ENCODE measurements around the gene MINDY2.

MINDY2 gene

GRCh38 chr15:58741032-58741431, 30.1 kb upstream of the MINDY2 start:
- no peak overlapping the region for H3K4me3 ChIP-seq (ENCODE audit: low read depth in 1 of 2, low read length in 2 of 2)
- no peaks in the 10 kb centered on the region for H3K27me3 ChIP-seq (ENCODE audit: control insufficient read depth in 1 of 2, insufficient read depth in 2 of 2, low read length in 2 of 2)
- H3K9ac ChIP-seq (ENCODE audit: low read length): no peak overlapping the region
- no peak overlapping the region for H3K27ac ChIP-seq (ENCODE audit: low read depth, low read length)
- peaks cover 9% of the 10 kb centered on the region for H3K4me1 ChIP-seq (ENCODE audit: insufficient read depth, low read length)
- H3K9me3 ChIP-seq (ENCODE audit: low read length): no peaks in the 10 kb centered on the region
- H3K36me3 ChIP-seq (ENCODE audit: insufficient read depth, low read length): no peaks in the 10 kb centered on the region

DNA sequence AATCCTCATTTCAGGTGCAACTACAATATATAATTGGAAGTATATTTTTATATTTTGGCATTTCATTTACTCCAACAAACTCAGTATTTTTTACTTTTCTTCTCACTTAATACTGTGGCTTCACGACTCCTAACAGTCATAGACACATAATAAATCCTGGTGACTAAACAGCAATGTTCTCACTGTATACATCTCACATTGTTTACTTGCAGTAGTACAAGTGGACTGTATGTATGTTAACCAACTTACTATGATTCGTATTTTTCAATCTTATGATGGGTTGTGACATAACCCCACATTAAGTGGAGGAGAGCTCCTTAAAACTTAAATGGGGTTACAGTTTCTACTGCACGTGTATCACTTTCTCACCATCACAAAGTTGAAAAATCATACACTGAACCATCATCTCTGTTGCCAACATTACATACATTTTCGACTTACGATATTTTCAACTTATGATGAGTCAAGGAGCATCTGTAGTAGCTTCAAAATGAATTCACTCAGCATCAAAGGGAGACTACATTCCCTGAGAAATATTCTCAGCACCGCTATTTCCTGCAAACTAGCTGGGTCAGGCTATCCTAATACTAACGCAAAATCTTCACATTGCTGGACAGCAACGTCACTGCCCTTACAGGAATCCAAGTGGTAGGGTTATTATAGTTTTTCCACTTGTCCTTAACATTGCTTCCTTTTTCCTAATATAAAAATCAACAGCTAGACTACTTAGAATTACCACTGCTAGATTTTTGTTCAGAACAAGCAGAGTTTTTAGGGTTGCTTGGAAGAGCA, 28.9 kb upstream of the MINDY2 start:
- Histone ChIP-seq H3K27ac (ENCODE audit: low read depth, low read length) (no peak overlapping the region), H3K36me3 (ENCODE audit: insufficient read depth, low read length) (no peaks in the 10 kb centered on the region), H3K27me3 (ENCODE audit: control insufficient read depth in 1 of 2, insufficient read depth in 2 of 2, low read length in 2 of 2) (no peaks in the 10 kb centered on the region), H3K4me1 (ENCODE audit: insufficient read depth, low read length) (peaks cover 14% of the 10 kb centered on the region), H3K9me3 (ENCODE audit: low read length) (no peaks in the 10 kb centered on the region), H3K4me3 (ENCODE audit: low read depth in 1 of 2, low read length in 2 of 2) (no peak overlapping the region), H3K9ac (ENCODE audit: low read length) (no peak overlapping the region)

- Histone ChIP-seq H3K27ac (ENCODE audit: low read depth, low read length) (no peak overlapping the region), H3K4me1 (ENCODE audit: insufficient read depth, low read length) (peaks cover 7% of the 10 kb centered on the region)
Observed at GRCh38 chr15:58742819-58743502, 28.1 kb upstream of the MINDY2 start.

DNA sequence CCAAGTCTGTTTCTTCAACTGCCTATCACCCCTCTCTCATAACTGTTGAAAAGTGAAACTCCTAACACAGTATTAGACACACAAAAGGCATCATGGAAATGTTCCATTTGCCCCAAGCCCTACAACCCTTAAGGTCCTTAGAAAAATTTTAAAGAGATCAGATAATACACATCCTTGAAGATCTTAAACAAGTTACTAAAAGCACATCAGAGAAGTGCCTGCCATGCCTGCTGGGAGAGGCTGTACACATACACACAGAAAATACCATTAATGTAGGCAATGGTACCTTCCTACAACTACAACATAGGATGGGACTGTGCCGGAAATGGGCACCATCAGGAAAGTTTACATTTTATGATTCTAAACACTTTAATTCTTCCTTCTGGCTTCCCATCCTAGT, 24.9 kb upstream of the MINDY2 start:
- H3K4me1 ChIP-seq (ENCODE audit: insufficient read depth, low read length): peaks cover 12% of the 10 kb centered on the region
- H3K4me3 ChIP-seq (ENCODE audit: low read depth in 1 of 2, low read length in 2 of 2): no peak overlapping the region
- H3K27me3 ChIP-seq (ENCODE audit: control insufficient read depth in 1 of 2, insufficient read depth in 2 of 2, low read length in 2 of 2): no peaks in the 10 kb centered on the region
- no peaks in the 10 kb centered on the region for H3K36me3 ChIP-seq (ENCODE audit: insufficient read depth, low read length)
- H3K9me3 ChIP-seq (ENCODE audit: low read length): no peaks in the 10 kb centered on the region
- no peak overlapping the region for H3K27ac ChIP-seq (ENCODE audit: low read depth, low read length)
- no peak overlapping the region for H3K9ac ChIP-seq (ENCODE audit: low read length)

More at GRCh38 chr15:58742819-58743502, 28.1 kb upstream of the MINDY2 start:
- Histone ChIP-seq H3K4me3 (ENCODE audit: low read depth in 1 of 2, low read length in 2 of 2) (no peak overlapping the region), H3K27me3 (ENCODE audit: control insufficient read depth in 1 of 2, insufficient read depth in 2 of 2, low read length in 2 of 2) (no peaks in the 10 kb centered on the region), H3K36me3 (ENCODE audit: insufficient read depth, low read length) (no peaks in the 10 kb centered on the region), H3K9ac (ENCODE audit: low read length) (no peak overlapping the region), H3K9me3 (ENCODE audit: low read length) (no peaks in the 10 kb centered on the region)

GRCh38 chr15:58748040-58748851, 22.9 kb upstream of the MINDY2 start:
- H3K27me3 ChIP-seq (ENCODE audit: control insufficient read depth in 1 of 2, insufficient read depth in 2 of 2, low read length in 2 of 2): no peaks in the 10 kb centered on the region
- no peaks in the 10 kb centered on the region for H3K36me3 ChIP-seq (ENCODE audit: insufficient read depth, low read length)
- peak overlapping the region; percentile 97 for H3K27ac ChIP-seq (ENCODE audit: low read depth, low read length)
- peak overlapping the region; percentile 81 for H3K9ac ChIP-seq (ENCODE audit: low read length)
- H3K9me3 ChIP-seq (ENCODE audit: low read length): no peaks in the 10 kb centered on the region
- H3K4me1 ChIP-seq (ENCODE audit: insufficient read depth, low read length): peaks cover 12% of the 10 kb centered on the region
- peak overlapping the region; percentile 81 to 92 for H3K4me3 ChIP-seq (ENCODE audit: low read depth in 1 of 2, low read length in 2 of 2)

DNA sequence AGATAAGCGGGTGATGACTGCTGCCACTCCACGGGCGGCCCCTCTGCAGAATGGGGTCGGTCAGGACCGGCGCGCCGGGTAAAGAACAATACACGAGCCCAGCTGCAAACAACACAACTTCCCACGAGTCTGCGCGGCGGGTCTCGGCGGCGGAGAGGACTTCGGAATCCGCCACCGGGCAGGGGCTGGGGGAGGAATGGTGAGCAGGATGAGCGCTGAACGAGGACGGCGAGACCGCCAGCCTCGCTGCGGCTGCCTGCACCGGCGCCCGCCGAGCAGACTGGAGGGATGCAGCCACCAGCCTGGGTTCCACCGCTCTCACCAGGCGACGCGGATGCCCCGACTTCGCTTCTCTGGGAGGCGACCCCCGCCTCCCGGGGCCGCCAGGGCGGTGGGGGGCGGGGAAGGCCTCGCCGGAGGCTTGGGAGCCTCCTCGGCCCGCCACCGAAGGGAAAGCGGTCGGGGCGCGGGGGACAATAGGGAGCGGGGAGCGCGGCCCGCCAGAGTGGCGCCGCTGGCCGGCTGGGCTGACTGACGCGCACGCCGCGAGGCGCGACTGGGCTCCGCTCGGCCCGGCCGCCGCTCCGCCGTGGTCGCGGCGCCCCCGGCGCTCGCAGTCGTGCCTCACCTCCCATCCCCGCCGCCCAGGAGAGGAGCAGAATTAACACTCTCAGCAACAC, 22.1 kb upstream of the MINDY2 start:
- Histone ChIP-seq H3K4me1 (ENCODE audit: insufficient read depth, low read length) (peaks cover 12% of the 10 kb centered on the region), H3K9ac (ENCODE audit: low read length) (peak overlapping the region; percentile 81), H3K36me3 (ENCODE audit: insufficient read depth, low read length) (no peaks in the 10 kb centered on the region), H3K27me3 (ENCODE audit: control insufficient read depth in 1 of 2, insufficient read depth in 2 of 2, low read length in 2 of 2) (no peaks in the 10 kb centered on the region), H3K9me3 (ENCODE audit: low read length) (no peaks in the 10 kb centered on the region), H3K4me3 (ENCODE audit: low read depth in 1 of 2, low read length in 2 of 2) (peak overlapping the region; percentile 81 to 92), H3K27ac (ENCODE audit: low read depth, low read length) (peak overlapping the region; percentile 97)

DNA sequence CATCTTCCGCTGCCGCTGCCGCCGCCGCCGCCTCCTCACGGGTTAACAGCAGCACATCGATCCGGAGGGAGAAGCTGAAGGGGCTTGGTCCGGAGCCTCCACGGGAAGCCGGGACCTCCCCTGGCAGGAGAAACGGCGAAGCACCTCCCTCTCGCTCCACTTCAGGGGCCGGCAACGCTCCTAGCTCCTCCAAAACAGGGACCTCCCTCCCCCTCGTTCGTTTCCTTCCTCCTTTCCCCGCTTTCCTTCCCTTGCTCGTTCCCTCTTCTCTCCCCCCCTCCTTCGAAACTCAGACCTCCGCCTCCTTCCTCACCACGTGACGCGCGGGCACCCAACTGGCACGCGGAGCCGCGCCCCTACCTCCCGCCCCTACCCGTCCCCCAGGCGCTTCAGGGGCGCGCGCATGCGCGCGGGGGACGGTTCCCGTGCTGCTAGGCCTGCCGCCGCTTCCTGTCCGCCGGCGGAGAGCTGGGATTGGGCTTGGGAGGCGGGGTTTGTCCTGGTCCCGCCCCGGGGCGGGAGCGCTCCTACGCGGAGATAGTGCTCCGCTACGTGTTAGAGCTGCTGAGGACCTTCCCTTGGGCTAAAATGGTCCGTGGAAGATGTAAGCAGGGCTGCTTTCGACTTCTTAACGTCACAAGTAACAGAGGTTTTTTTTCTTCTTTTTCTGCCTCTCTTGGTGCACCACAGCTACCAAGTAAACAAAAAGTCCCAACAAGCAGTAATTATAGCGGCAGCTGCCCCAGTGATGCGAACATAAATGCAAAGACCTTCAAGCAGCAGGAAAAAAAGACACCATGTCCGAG, 21.4 kb upstream of the MINDY2 start, which contains the start of gene ADAM10:
ADAM10 (minus strand) TSS at position 176 of the 806 bp plus-strand sequence; CDS start at position 3, 173 bp downstream.
- peak within 1 kb of the TSS; percentile 97 for H3K27ac ChIP-seq (ENCODE audit: low read depth, low read length)
- peak within 1 kb of the TSS; percentile 81 to 92 for H3K4me3 ChIP-seq (ENCODE audit: low read depth in 1 of 2, low read length in 2 of 2)
- peak within 1 kb of the TSS; percentile 84 for H3K9ac ChIP-seq (ENCODE audit: low read length)
- peaks cover 12% of the 10 kb centered on the region for H3K4me1 ChIP-seq (ENCODE audit: insufficient read depth, low read length)
- no peaks in the 10 kb centered on the region for H3K36me3 ChIP-seq (ENCODE audit: insufficient read depth, low read length)
- no peaks in the 10 kb centered on the region for H3K9me3 ChIP-seq (ENCODE audit: low read length)
- H3K27me3 ChIP-seq (ENCODE audit: control insufficient read depth in 1 of 2, insufficient read depth in 2 of 2, low read length in 2 of 2): no peaks in the 10 kb centered on the region

DNA sequence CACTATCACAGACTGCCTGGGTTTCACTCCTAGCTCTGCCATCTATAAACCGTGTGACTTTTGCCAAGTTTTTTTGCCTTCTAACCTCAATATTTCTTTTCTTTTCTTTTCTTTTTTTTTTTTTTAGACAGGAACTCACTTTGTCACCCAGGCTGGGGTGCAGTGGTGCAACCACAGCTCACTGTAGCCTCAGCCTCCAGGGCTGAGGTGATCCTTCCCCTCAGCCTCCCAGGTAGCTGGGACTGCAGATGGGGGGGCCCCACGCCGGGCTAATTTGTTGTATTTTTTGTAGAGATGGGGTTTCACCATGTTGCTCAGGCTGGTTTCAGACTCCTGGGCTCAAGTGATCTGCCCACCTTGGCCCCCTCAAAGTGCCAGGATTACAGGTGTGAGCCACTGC, 18.4 kb upstream of the MINDY2 start:
- H3K27me3 ChIP-seq (ENCODE audit: control insufficient read depth in 1 of 2, insufficient read depth in 2 of 2, low read length in 2 of 2): no peaks in the 10 kb centered on the region
- no peak overlapping the region for H3K27ac ChIP-seq (ENCODE audit: low read depth, low read length)
- H3K9ac ChIP-seq (ENCODE audit: low read length): no peak overlapping the region
- H3K4me3 ChIP-seq (ENCODE audit: low read depth in 1 of 2, low read length in 2 of 2): no peak overlapping the region
- H3K9me3 ChIP-seq (ENCODE audit: low read length): no peaks in the 10 kb centered on the region
- H3K4me1 ChIP-seq (ENCODE audit: insufficient read depth, low read length): peaks cover 5% of the 10 kb centered on the region
- H3K36me3 ChIP-seq (ENCODE audit: insufficient read depth, low read length): no peaks in the 10 kb centered on the region

DNA sequence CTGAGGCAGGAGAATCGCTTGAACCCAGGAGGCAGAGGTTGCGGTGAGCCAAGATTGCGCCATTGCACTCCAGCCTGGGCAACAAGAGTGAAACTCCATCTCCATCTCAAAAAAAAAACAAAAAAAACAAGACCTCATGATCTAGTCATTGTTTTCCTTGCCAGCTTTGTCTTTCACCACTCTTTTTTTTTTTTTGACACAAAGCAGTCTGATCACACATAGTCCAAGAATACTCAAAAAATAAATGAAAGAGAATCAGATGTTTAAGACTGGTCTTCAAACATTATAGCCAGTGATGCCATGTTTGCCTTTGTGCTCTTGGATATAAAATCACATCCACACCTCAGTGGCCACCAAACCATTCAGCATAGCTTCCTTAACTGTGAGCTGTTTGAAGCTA, 15.8 kb upstream of the MINDY2 start:
- no peaks in the 10 kb centered on the region for H3K9me3 ChIP-seq (ENCODE audit: low read length)
- H3K4me3 ChIP-seq (ENCODE audit: low read depth in 1 of 2, low read length in 2 of 2): no peak overlapping the region
- H3K27ac ChIP-seq (ENCODE audit: low read depth, low read length): no peak overlapping the region
- H3K9ac ChIP-seq (ENCODE audit: low read length): no peak overlapping the region
- no peaks in the 10 kb centered on the region for H3K27me3 ChIP-seq (ENCODE audit: control insufficient read depth in 1 of 2, insufficient read depth in 2 of 2, low read length in 2 of 2)
- peaks cover 4% of the 10 kb centered on the region for H3K4me1 ChIP-seq (ENCODE audit: insufficient read depth, low read length)
- H3K36me3 ChIP-seq (ENCODE audit: insufficient read depth, low read length): no peaks in the 10 kb centered on the region

DNA sequence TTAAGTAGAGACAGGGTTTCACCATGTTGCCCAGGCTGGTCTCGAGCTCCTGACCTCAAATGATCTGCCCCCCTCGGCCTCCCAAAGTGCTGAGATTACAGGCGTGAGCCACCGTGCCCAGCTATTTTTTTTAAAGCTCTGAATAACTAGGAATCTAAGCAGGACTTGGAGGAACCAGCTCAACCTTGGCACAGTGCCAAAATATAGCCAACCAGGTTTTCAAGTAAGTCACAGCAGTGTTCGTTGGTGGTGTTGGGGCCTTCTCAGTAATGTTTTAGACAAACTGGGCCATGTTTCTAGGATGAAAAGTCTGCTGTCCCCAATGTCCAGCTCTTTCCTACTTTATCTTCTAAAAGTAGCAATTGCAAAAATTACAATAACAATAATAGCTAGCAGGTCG, 15.1 kb upstream of the MINDY2 start:
- no peaks in the 10 kb centered on the region for H3K27me3 ChIP-seq (ENCODE audit: control insufficient read depth in 1 of 2, insufficient read depth in 2 of 2, low read length in 2 of 2)
- no peaks in the 10 kb centered on the region for H3K4me1 ChIP-seq (ENCODE audit: insufficient read depth, low read length)
- H3K27ac ChIP-seq (ENCODE audit: low read depth, low read length): no peak overlapping the region

More for the DNA sequence above, 15.1 kb upstream of the MINDY2 start:
- Histone ChIP-seq H3K4me3 (ENCODE audit: low read depth in 1 of 2, low read length in 2 of 2) (no peak overlapping the region), H3K9me3 (ENCODE audit: low read length) (no peaks in the 10 kb centered on the region), H3K9ac (ENCODE audit: low read length) (no peak overlapping the region), H3K36me3 (ENCODE audit: insufficient read depth, low read length) (no peaks in the 10 kb centered on the region)

Measured in muscle layer of colon (tissue), 2 donors.